Upper lobe of right lung (tissue), 1 donor: ENCODE data around the gene TTC33. TPM values are rescaled to one million over a fixed set of nuclear protein-coding genes. Genes with fewer than 3 reads are reported as not detected.
A peak's percentile ranks its signal among the peaks of the same experiment; 100 is the strongest.

Experiments used
- ATAC-seq: fragments of 200-7000 bp; cut with Tn5 transposase; one replicate; pipeline ENCODE4 v1.9.1; 2020; ENCODE audit warnings: mild to moderate bottlenecking, moderate library complexity
- DNase-seq: peaks from one replicate; pipeline ENCODE4 v3.0.0-alpha.2; 2020
- H3K27ac ChIP-seq: fragments of 200-600 bp; one replicate; pipeline ENCODE4 v1.8.0; 2022
- H3K27me3 ChIP-seq: fragments of 200-600 bp; one replicate; pipeline ENCODE4 v1.8.0; 2022; ENCODE audit warnings: mild to moderate bottlenecking
- H3K36me3 ChIP-seq: fragments of 200-600 bp; one replicate; pipeline ENCODE4 v1.8.0; 2022
- H3K4me1 ChIP-seq: fragments of 200-600 bp; one replicate; pipeline ENCODE4 v1.8.0; 2022
- H3K4me3 ChIP-seq: fragments of 200-600 bp; one replicate; pipeline ENCODE4 v1.8.0; 2022; ENCODE audit warnings: mild to moderate bottlenecking
- H3K9me3 ChIP-seq: fragments of 200-600 bp; one replicate; pipeline ENCODE4 v1.8.0; 2022
- intact Hi-C: fragments of 100-400 bp; cut with DNase I; formaldehyde crosslinking; loops from one replicate; pipeline ENCODE4 v1.11.0; 2022
- total RNA-seq: library from RNA; stranded (reverse); fragmentation: NEBNext Ultra II Directional; extraction: Animal tissue kit (Norgen Biotek cat#: 25700); gene quantifications from one replicate; pipeline ENCODE4 v1.2.1, GENCODE V29; 2021
- TF ChIP-seq, protein P1 (sequence below): fragments of 200-600 bp; IDR thresholded peaks from one replicate; pipeline ENCODE4 v1.8.0; 2022; ENCODE audit warnings: antibody characterized with exemption
- donor health status: DM: no; HTN: yes; CAD: no; lungs with severe emphysema.

TTC33 gene
- total RNA-seq, 1 donor from 2014 or later: 16.6 TPM

DNA sequence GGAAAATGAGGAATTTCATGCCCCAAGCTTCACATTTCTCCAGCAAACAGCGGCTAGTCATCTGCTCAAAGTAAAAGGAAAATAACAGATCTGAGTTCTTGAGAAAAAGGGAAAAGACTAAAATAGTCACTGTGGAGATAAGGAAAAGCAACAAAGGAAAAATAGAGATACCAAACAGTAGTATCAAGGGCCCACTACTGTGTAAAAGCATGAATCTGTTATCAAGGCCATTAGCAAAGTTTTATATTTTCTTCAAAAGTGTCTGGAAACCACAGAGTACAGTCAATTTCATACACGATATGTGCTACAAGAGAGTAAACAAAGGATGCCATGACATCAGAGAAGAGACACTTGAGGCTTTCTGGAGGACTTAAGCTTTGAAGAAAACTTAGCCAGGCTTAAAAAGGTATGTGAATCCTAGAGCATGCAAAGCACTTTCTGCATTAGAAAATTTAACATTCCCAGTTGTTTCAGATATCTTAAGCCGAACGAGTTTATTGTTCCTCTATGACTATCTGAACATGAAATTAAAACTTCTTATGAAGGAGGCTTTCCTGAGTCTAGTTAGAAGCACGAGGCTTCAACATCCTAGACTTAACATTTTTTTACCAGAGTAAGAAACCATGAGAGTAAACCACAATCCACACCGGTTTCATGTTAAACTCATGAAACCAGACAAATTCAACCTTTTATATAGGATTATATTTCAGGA, 1.2 kb downstream of the TTC33 start:
- H3K9me3 ChIP-seq: no peaks in the 10 kb centered on the region
- TF ChIP-seq, protein P1, sequence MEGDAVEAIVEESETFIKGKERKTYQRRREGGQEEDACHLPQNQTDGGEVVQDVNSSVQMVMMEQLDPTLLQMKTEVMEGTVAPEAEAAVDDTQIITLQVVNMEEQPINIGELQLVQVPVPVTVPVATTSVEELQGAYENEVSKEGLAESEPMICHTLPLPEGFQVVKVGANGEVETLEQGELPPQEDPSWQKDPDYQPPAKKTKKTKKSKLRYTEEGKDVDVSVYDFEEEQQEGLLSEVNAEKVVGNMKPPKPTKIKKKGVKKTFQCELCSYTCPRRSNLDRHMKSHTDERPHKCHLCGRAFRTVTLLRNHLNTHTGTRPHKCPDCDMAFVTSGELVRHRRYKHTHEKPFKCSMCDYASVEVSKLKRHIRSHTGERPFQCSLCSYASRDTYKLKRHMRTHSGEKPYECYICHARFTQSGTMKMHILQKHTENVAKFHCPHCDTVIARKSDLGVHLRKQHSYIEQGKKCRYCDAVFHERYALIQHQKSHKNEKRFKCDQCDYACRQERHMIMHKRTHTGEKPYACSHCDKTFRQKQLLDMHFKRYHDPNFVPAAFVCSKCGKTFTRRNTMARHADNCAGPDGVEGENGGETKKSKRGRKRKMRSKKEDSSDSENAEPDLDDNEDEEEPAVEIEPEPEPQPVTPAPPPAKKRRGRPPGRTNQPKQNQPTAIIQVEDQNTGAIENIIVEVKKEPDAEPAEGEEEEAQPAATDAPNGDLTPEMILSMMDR: no peak
- DNase-seq (no peak), ATAC-seq (peak; percentile 3)
- H3K27ac ChIP-seq: peak overlapping the region; percentile 86
- H3K4me3 ChIP-seq: peak overlapping the region; percentile 75
- H3K4me1 ChIP-seq: peaks cover 10% of the 10 kb centered on the region
- H3K36me3 ChIP-seq: no peaks in the 10 kb centered on the region
- no peaks in the 10 kb centered on the region for H3K27me3 ChIP-seq
- intact Hi-C loops: no loop called here

DNA sequence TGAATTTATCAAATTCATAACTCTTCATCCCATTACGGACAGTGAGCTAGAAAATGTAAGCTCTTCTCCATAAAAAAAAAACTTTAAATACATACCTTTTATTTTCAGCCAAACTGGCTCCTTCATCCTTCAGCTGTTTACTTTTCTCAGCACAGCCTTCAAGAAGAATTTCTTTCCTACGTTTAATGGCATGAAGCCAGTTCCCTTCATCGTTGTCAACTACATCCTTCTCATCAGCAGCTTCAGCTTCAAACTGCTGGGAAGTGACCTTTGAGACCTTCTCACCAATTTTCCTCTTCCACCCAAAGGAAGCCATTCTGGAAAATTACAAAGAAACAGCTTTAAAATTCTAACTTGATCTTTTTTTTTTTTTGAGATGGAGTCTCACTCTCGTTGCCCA, 9.1 kb downstream of the TTC33 start:
- intact Hi-C loops: no loop called here
- no peak overlapping the region for H3K4me3 ChIP-seq

DNA sequence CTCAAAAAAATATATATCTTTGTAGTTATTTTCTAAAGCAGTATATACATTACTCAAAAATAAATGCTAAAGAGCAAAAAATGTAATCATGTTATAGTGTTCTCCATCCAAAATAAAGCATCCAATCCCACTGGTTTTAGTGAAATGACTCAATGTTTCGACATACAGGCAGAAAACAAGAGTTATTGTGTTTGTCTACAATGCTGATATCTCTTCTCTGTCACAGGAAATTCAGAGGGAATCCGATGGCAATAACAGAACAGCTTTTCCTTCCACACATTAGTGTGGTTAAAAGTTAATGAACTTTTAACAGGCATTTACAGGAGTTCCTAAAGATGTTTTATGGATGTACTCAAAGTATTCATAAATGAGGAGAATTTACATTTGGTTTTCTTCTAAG, 12.0 kb downstream of the TTC33 start:
- Histone ChIP-seq H3K4me3 (no peak overlapping the region), H3K36me3 (peaks cover 18% of the 10 kb centered on the region), H3K4me1 (peaks cover 10% of the 10 kb centered on the region), H3K9me3 (no peaks in the 10 kb centered on the region), H3K27ac (no peak overlapping the region), H3K27me3 (no peaks in the 10 kb centered on the region)
- no peak for ATAC-seq
- intact Hi-C loops: no loop called here
- TF ChIP-seq, protein P1: no peak
- no peak for DNase-seq

More for the DNA sequence above, 9.1 kb downstream of the TTC33 start:
- Histone ChIP-seq H3K27ac (no peak overlapping the region), H3K36me3 (peaks cover 5% of the 10 kb centered on the region), H3K4me1 (peaks cover 10% of the 10 kb centered on the region), H3K27me3 (no peaks in the 10 kb centered on the region), H3K9me3 (no peaks in the 10 kb centered on the region)
- no peak for DNase-seq
- no peak for ATAC-seq
- TF ChIP-seq, protein P1: no peak

DNA sequence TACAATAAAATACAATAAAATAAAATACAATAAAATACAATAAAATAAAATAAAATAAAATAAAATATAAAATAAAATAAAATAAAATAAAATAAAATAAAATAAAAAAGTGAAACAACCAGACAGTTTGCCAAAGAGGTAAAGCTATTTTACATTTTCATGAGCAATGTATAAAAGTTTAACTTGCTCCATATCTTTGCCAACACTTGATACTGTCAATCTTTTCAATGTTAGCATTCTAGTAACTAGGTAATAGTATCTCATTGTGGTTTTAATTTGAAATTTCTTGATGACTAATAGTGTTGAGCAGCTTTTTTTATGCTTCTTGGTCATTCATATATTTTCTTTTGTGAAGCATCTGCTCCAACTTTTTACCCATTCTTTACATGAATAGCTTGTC, 17.3 kb downstream of the TTC33 start:
- no peak for DNase-seq
- no peak for ATAC-seq
- H3K4me1 ChIP-seq: peaks cover 26% of the 10 kb centered on the region
- no peak overlapping the region for H3K4me3 ChIP-seq
- intact Hi-C loops: no loop called here
- H3K27me3 ChIP-seq: no peaks in the 10 kb centered on the region
- no peaks in the 10 kb centered on the region for H3K9me3 ChIP-seq
- TF ChIP-seq, protein P1: no peak
- H3K27ac ChIP-seq: no peak overlapping the region
- peaks cover 13% of the 10 kb centered on the region for H3K36me3 ChIP-seq

DNA sequence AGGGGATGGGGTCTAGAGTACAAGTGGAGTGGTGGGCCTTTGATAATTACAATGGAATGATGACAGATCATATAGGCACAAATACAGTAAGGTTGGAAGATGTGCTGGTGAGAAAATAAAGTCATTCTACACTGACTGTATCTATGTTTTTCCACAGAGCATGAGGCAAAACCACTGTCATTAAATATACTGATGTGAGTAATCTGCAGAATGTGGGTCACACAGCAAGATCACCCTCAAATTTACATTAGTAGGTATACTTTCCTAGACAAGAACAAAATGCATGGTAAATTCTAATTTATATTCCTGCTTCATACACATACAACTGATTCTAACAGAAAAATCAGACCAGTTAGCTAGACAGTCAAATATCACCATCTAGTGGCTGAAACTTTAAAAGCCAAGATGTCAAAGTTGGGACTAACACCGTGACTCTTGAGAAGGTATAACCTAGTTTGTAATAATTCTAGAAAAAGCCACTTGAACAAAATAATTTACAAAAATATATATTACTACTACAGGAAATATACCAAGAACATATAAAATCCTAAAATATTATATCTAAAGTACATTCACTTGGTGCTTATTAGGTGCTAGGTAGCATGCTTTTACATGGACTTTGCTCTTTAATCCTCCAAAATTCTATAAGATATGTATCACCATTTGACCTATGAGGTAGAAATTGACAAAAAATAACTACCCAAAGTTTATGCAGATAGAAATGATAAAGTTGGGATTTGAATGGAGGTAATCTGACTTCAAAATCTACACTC, 19.5 kb downstream of the TTC33 start:
- Histone ChIP-seq H3K4me3 (no peak overlapping the region), H3K4me1 (peaks cover 28% of the 10 kb centered on the region), H3K36me3 (peaks cover 8% of the 10 kb centered on the region), H3K27ac (no peak overlapping the region), H3K9me3 (no peaks in the 10 kb centered on the region), H3K27me3 (no peaks in the 10 kb centered on the region)
- ATAC-seq (peak; percentile 70), DNase-seq (no peak)
- TF ChIP-seq, protein P1: peak; percentile 77
- intact Hi-C loops: no loop called here
